Measurements from ENCODE around the gene ZSCAN5B.

ZSCAN5B gene

GRCh38 chr19:56142897-56143434, 54.6 kb downstream of the ZSCAN5B start:
- no peak for DNase-seq (ENCODE audit: extremely low read depth, low read depth)
- TF ChIP-seq CTCF (IDR thresholded peaks at IDR 0.05; ENCODE audit: low read depth, low read length) = no peak

- TF ChIP-seq CTCF (IDR thresholded peaks at IDR 0.05; ENCODE audit: low read depth, low read length) = no peak
- DNase-seq (ENCODE audit: extremely low read depth, low read depth) = no peak
These were observed 55.3 kb downstream of the ZSCAN5B start for GRCh38 chr19:56142087-56142787.

- DNase-seq (ENCODE audit: extremely low read depth, low read depth) = no peak
- TF ChIP-seq CTCF (IDR thresholded peaks at IDR 0.05; ENCODE audit: low read depth, low read length) = no peak
These were observed 56.1 kb downstream of the ZSCAN5B start for GRCh38 chr19:56141417-56141993.

- DNase-seq (ENCODE audit: extremely low read depth, low read depth) = peak; percentile 99
- TF ChIP-seq CTCF (IDR thresholded peaks at IDR 0.05; ENCODE audit: low read depth, low read length) = no peak
These were observed 56.8 kb downstream of the ZSCAN5B start, which contains the start of gene ZNF444 for GRCh38 chr19:56140583-56141416. Gene ZNF444 (plus strand): TSS chr19:56141287. CDS start chr19:56146912, 5,625 bp downstream.

- no peak for DNase-seq (ENCODE audit: extremely low read depth, low read depth)
These were observed 57.6 kb downstream of the ZSCAN5B start for GRCh38 chr19:56139847-56140582.

More at GRCh38 chr19:56139847-56140582, 57.6 kb downstream of the ZSCAN5B start:
- TF ChIP-seq CTCF (IDR thresholded peaks at IDR 0.05; ENCODE audit: low read depth, low read length) = no peak
